HuH-7 (cell line): ENCODE measurements around the gene ADCY1.
"Not testable (repeated sequence)": the region's sequence is repeated elsewhere in the genome, so short reads cannot be mapped to it uniquely, and the experiment has no call there.

ENCODE experiments used
- DNase-seq: peaks from one replicate; pipeline ENCODE4 v3.0.0; 2011; ENCODE audit warnings: low spot score

ADCY1 gene

GRCh38 chr7:45573661-45574415 is at the start of gene ADCY1:
ADCY1 (plus strand) TSS chr7:45574368; CDS start chr7:45574544, 176 bp downstream.
- DNase-seq: no peak

- DNase-seq: no peak
These were observed 49.7 kb upstream of the ADCY1 start for GRCh38 chr7:45524445-45524844.

DNA sequence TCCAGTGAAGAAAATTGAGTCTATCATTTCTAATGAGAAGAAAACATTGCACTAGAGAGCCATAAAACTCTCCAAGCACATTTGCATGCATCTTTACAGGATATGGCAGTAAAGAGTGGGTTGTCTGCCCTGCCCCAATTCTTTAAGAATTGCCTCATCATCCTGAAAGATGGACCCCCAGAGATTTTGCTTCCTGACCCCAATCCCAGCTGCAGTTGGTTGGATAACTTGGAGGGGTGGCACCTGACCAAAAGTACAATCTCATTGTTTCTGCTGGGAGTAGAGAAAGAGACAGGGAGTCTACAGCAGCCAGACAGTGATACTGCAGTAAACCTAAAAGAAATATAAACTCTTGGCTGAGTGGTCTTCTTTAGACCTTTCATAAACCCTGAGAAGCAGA is 49.1 kb upstream of the ADCY1 start:
- no peak for DNase-seq

DNA sequence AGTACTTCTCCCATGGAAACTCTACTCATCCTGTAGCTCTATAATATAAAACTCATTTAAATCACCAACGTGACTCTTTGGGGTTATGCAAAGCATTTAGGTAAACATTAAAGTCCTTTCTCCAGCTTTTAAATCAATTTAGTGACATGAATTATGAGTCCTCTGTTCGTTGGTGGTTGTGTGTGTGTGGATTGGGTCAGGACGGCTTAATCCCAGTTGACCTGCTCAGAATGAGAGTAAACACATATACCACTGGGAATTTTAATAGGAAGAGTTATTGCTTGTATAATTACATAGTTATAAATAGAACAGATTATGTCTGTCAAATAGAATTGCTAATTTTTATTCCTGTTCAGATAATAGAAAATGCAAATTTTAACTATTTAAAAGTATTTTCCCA is 30.7 kb upstream of the ADCY1 start:
- DNase-seq: no peak

DNA sequence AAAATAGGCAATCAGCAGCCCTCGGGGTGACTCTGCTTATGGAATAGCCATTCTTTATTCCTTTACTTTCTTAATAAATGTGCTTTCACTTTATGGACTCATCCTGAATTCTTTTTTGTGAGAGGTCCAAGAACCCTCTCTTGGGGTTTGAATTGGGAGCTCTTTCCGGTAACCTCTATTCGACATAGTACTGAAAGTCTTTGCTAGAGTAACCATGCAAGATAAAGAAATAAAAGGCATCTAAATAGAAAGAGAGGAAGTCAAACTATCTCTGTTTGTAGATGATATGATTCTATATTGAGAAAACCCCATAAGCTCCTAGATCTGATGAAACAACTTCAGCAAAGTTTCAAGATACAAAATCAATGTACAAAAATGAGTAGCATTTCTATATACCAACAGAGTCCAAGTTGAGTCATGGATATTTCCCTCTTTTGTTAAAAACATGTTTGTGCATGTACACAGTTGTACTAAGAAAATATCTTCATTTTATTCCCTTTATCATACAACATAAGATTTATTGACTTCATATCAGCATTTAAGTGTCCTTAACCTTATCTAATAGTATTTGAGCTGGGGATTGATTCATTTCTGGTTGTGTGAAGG is 29.0 kb upstream of the ADCY1 start:
- DNase-seq: not testable (repeated sequence)

GRCh38 chr7:45548917-45549316 is 25.3 kb upstream of the ADCY1 start:
- DNase-seq: not testable (repeated sequence)

- DNase-seq: no peak
These were observed 10.8 kb upstream of the ADCY1 start for GRCh38 chr7:45563401-45563800.

- no peak for DNase-seq
These were observed 10.2 kb upstream of the ADCY1 start for GRCh38 chr7:45563941-45564461.

DNA sequence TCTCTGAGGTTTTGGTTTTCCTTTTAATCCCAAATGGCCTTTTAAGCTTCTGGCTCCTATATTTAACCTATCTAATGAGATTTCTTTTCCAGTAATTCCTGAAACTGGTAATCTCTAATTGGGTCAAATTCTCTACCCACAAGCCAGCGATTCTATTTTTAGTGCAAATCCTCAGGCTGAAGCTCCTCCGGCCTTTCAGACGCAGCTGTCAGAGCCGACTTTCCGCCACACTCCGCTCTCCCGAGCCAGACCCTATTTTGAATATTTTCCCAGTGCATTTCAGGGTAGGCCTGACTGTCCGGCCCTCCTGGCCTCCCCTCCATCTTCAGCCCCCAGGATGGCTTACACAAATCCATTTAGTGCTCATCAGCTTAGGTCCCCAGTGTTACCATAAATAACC is 9.7 kb upstream of the ADCY1 start:
- DNase-seq: no peak

DNA sequence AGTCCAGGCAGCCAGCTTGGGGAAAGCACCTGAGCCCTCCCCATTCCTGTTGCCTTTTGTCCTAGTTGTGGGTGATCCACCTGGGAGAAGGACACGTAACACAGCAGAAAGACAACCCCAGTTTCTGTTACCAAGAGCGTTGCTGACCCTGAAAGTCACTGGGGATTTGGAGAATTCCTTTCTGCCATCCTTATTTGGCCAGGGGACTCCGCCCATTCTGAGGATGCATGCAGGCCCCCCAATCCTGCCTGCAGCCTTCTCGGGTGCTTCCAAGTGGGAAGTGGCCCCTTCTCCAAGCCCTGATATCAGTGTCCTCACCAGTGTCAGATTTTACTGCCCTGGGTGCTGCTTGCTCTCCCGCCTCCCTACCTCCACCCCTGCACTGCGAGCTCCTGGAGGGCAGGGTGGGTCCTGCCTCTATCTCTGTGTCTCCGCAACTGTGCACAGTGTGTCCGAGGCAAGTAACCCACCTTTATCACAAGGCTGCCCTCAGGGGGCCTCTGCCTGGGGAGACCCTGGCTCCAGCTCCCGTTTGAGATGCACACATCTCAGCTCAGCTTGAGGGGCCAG is 9.2 kb upstream of the ADCY1 start:
- DNase-seq: no peak

DNA sequence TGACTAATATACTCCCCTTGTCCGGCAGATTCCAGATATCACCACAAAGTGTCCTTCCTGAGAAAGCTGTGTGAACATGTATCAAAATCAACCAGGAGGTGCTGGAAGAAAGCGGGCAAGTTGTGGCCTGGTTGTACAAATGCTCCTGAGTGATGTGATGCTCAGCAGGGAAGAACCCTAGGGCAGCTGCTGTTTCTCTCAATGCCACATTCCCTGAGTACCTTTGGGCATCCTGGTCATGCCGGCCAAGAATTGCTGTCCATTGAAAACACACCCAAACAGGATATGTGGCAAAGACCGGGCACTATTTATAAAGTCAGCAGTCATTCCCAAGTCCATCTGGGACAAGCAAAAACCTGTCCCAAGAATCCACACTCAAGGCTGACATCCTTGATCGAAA is 7.8 kb upstream of the ADCY1 start:
- DNase-seq: no peak

DNA sequence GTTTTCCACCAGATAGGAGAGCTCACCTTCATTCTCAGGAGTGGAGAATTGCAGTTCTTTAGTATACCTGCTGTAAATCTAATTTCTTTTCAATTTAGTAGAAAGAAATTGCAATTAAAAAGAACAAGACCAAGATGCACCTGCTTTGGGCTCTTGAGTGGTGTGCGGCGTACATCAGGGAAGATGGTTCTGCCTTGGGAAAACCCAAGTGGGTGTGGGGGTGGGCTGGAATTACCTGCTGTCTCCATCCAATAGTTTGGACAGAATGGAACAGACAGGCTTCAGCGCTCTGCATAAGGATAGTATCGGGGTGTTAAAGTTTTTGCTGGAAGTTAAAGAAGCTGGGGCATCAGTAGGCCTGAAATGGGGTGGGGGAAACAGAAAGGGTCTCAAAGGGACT is 7.2 kb upstream of the ADCY1 start:
- no peak for DNase-seq

DNA sequence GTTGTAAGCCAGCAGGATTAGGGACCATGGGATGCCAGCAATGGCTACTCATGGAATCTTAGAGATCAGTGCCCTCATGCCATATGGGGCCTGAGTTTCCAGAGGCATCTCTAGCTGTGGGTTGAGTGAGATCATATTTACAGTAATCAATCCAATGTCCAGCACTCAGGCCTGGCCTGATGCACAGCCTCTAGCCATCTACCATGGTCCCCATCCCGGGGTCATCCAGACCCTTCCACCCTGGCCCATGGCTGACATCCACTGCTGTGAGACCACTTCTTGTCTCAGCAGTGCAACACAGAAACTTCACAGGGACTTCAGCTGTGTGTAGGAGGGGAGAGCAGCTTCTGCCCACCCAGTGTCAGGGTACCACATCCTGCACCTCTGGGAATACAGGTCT is 6.5 kb upstream of the ADCY1 start:
- DNase-seq: no peak

GRCh38 chr7:45568536-45569289 is 5.5 kb upstream of the ADCY1 start:
- peak; percentile 4 for DNase-seq

DNA sequence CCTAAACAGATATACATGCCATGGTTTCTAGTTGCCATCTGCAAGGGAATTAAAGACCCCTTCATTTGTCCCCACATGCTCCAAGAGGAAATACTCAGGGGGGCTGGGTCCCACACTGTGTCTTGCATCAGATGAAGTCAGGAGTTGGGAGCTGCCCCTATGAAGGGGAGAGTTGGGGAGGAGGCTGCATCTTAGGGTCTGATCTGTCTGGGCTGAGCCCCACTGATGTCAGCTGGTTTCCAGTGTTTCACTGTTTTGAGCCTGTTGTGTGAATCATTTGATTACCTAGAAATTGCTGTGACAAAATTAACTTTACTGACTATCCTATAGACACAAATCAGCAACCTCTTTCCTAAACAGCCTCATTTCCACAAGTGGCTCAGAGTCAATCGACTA is 4.9 kb upstream of the ADCY1 start:
- peak; percentile 3 for DNase-seq

- no peak for DNase-seq
These were observed 3.4 kb upstream of the ADCY1 start for GRCh38 chr7:45570797-45571196.

- DNase-seq: no peak
These were observed 964 bp upstream of the ADCY1 start for GRCh38 chr7:45573204-45573603.

DNA sequence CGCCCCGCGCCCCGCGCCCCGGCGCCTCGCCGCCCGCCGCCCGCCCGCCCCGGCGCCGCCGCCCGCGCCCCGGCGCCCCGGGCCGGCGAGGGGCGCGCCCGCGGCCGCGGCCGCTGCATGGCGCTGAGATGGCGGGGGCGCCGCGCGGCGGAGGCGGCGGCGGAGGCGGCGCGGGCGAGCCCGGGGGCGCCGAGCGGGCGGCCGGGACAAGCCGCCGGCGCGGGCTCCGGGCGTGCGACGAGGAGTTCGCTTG is 174 bp downstream of the ADCY1 start:
- no peak for DNase-seq

DNA sequence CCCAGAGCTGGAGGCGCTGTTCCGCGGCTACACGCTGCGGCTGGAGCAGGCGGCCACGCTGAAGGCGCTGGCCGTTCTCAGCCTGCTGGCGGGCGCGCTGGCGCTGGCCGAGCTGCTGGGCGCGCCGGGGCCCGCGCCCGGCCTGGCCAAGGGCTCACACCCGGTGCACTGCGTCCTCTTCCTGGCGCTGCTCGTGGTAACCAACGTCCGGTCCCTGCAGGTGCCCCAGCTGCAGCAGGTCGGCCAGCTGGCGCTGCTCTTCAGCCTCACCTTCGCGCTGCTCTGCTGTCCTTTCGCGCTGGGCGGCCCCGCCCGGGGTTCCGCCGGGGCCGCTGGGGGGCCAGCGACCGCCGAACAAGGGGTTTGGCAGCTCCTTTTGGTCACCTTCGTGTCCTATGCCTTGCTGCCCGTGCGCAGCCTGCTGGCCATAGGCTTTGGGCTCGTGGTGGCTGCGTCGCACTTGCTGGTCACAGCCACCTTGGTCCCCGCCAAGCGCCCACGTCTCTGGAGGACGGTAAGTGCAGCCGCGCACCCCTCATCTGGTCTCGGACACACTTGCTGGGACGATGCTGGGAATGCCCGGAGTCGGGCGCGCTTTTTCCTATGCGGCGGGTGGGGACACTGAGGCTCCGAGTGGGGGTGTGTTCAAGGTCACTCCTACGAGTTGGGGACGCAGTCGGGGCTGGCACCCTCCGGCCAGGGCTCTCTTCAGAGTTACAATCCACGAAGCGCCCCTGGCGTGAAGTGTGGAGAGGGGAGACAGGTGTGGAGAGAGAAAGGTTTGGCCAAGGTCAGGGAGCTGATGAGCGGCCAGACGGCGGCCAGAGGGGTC is 717 bp downstream of the ADCY1 start:
- DNase-seq: peak; percentile 63

- DNase-seq: no peak
These were observed 1.5 kb downstream of the ADCY1 start for GRCh38 chr7:45575501-45576248.

- no peak for DNase-seq
These were observed 2.2 kb downstream of the ADCY1 start for GRCh38 chr7:45576249-45576929.
